Vagina (tissue), 2 donors: ENCODE results near the gene CHRM4. TPM values are rescaled to one million over a fixed set of nuclear protein-coding genes. Genes with fewer than 3 reads are reported as not detected.

Source experiments
- DNase-seq, 2 donors: peaks; one replicate each; pipeline ENCODE4 v3.0.0-alpha.2; 2017; ENCODE audit errors: extremely low spot score in 2 of 2
- H3K27ac ChIP-seq: fragments of 200-600 bp; sonication (generic); one replicate; pipeline ENCODE4 v1.5.1; 2019
- H3K27me3 ChIP-seq: fragments of 200-600 bp; sonication (generic); one replicate; pipeline ENCODE4 v1.5.1; 2019
- H3K36me3 ChIP-seq, 2 donors: fragments of 200-600 bp; sonication (generic); one replicate each; pipeline ENCODE4 v1.5.1; 2017 to 2019
- H3K4me1 ChIP-seq: fragments of 200-600 bp; sonication (generic); one replicate; pipeline ENCODE4 v1.5.1; 2019
- H3K4me3 ChIP-seq, 2 donors: fragments of 200-600 bp; sonication (generic); 1 replicate in 1 of 2; 2 replicates in 1 of 2; pipeline ENCODE4 v1.5.1; 2016 to 2019
- H3K9me3 ChIP-seq: fragments of 200-600 bp; sonication (generic); one replicate; pipeline ENCODE4 v1.5.1; 2019
- POLR2A ChIP-seq, 2 donors: fragments of 450-650 bp; IDR thresholded peaks; one replicate each; pipeline ENCODE4 v1.6.1; 2017; ENCODE audit warnings: antibody characterized with exemption in 2 of 2, mild to moderate bottlenecking in 2 of 2, moderate library complexity in 2 of 2
- POLR2AphosphoS5 ChIP-seq, 2 donors: sonication (generic); formaldehyde crosslinking; IDR thresholded peaks; one replicate each; pipeline ENCODE4 v1.9.0; 2017; ENCODE audit warnings: antibody characterized with exemption in 2 of 2, mild to moderate bottlenecking in 2 of 2, low read depth in 1 of 2; ENCODE audit not compliant: insufficient read depth in 1 of 2
- intact Hi-C: fragments of 100-400 bp; cut with DNase I; formaldehyde crosslinking; loops from one replicate; pipeline ENCODE4 v1.15.1; 2023
- total RNA-seq: library from RNA; depleted of rRNA; stranded (reverse); fragments of >200 nt; gene quantifications from one replicate; pipeline ENCODE4 v1.2.3, GENCODE V29; 2016
- TF ChIP-seq, protein P1 (sequence below), 3 experiments: fragments of 450-650 bp in 2 of 3; fragments of 200-600 bp in 1 of 3; sonication (generic) in 1 of 3; IDR thresholded peaks; one replicate each; pipeline ENCODE4 v1.5.1; 2017 to 2019; ENCODE audit warnings: antibody characterized with exemption in 3 of 3, mild to moderate bottlenecking in 2 of 3, moderate library complexity in 2 of 3

Gene CHRM4
- total RNA-seq, 1 donor from 2014 or later, result not detected

- TF ChIP-seq, protein P1, sequence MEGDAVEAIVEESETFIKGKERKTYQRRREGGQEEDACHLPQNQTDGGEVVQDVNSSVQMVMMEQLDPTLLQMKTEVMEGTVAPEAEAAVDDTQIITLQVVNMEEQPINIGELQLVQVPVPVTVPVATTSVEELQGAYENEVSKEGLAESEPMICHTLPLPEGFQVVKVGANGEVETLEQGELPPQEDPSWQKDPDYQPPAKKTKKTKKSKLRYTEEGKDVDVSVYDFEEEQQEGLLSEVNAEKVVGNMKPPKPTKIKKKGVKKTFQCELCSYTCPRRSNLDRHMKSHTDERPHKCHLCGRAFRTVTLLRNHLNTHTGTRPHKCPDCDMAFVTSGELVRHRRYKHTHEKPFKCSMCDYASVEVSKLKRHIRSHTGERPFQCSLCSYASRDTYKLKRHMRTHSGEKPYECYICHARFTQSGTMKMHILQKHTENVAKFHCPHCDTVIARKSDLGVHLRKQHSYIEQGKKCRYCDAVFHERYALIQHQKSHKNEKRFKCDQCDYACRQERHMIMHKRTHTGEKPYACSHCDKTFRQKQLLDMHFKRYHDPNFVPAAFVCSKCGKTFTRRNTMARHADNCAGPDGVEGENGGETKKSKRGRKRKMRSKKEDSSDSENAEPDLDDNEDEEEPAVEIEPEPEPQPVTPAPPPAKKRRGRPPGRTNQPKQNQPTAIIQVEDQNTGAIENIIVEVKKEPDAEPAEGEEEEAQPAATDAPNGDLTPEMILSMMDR (IDR thresholded peaks at IDR 0.05), result no peak
- no peak overlapping the region for H3K27ac ChIP-seq
- peaks cover 6% of the 10 kb centered on the region for H3K27me3 ChIP-seq
- H3K9me3 ChIP-seq, result no peaks in the 10 kb centered on the region
- peaks cover 37% of the 10 kb centered on the region for H3K4me1 ChIP-seq
- no peaks in the 10 kb centered on the region for H3K36me3 ChIP-seq
- DNase-seq, result no peak
- H3K4me3 ChIP-seq, result no peak overlapping the region
- intact Hi-C loops, result loop anchor here (5.0 to 10.0 kb wide), 2 partner anchors 146 to 228 kb away; partner anchors contain the start of genes ATG13 and HARBI1
These were observed 4.9 kb downstream of the CHRM4 start for GRCh38 chr11:46386674-46387073.

GRCh38 chr11:46386005-46386578 is 5.5 kb downstream of the CHRM4 start:
- Histone ChIP-seq H3K27ac (no peak overlapping the region), H3K4me1 (peaks cover 36% of the 10 kb centered on the region), H3K9me3 (no peaks in the 10 kb centered on the region), H3K27me3 (peaks cover 5% of the 10 kb centered on the region), H3K4me3 (no peak overlapping the region), H3K36me3 (no peaks in the 10 kb centered on the region)
- no peak for DNase-seq
- TF ChIP-seq POLR2AphosphoS5 (IDR thresholded peaks at IDR 0.05; ENCODE audit: insufficient read depth in 1 of 2, low read depth in 1 of 2) (no peak), POLR2A (IDR thresholded peaks at IDR 0.05) (no peak)
- TF ChIP-seq, protein P1 (IDR thresholded peaks at IDR 0.05), result no peak
- intact Hi-C loops, result loop anchor here (5.0 to 10.0 kb wide), 2 partner anchors 146 to 229 kb away; partner anchors contain the start of genes ATG13 and HARBI1

- Histone ChIP-seq H3K4me1 (peaks cover 32% of the 10 kb centered on the region), H3K27me3 (peaks cover 5% of the 10 kb centered on the region), H3K27ac (no peak overlapping the region), H3K9me3 (no peaks in the 10 kb centered on the region), H3K36me3 (no peaks in the 10 kb centered on the region), H3K4me3 (no peak overlapping the region)
- TF ChIP-seq, protein P1 (IDR thresholded peaks at IDR 0.05), result no peak
- TF ChIP-seq POLR2A (IDR thresholded peaks at IDR 0.05) (no peak), POLR2AphosphoS5 (IDR thresholded peaks at IDR 0.05; ENCODE audit: insufficient read depth in 1 of 2, low read depth in 1 of 2) (no peak)
- intact Hi-C loops, result loop anchor here (5.0 to 10.0 kb wide), 2 partner anchors 147 to 229 kb away; partner anchors contain the start of genes ATG13 and HARBI1
- DNase-seq, result no peak
These were observed 6.2 kb downstream of the CHRM4 start for GRCh38 chr11:46385169-46386004.

GRCh38 chr11:46383974-46384701 is 7.4 kb downstream of the CHRM4 start:
- no peaks in the 10 kb centered on the region for H3K36me3 ChIP-seq
- no peak overlapping the region for H3K4me3 ChIP-seq
- no peaks in the 10 kb centered on the region for H3K9me3 ChIP-seq
- intact Hi-C loops, result loop anchor here (10.0 kb wide), 1 partner anchor 231 kb away; the partner anchor contains the start of genes ATG13 and HARBI1
- no peak for DNase-seq
- H3K27ac ChIP-seq, result no peak overlapping the region
- peaks cover 26% of the 10 kb centered on the region for H3K4me1 ChIP-seq
- TF ChIP-seq, protein P1 (IDR thresholded peaks at IDR 0.05), result no peak
- TF ChIP-seq POLR2A (IDR thresholded peaks at IDR 0.05) (no peak), POLR2AphosphoS5 (IDR thresholded peaks at IDR 0.05; ENCODE audit: insufficient read depth in 1 of 2, low read depth in 1 of 2) (no peak)
- H3K27me3 ChIP-seq, result no peaks in the 10 kb centered on the region
